ENCODE data around the gene ARX.
A peak's percentile ranks its signal among the peaks of the same experiment; 100 is the strongest.

ARX gene

GRCh38 chrX:25001808-25002660 lies 13.7 kb downstream of the ARX start:
- no peak for DNase-seq (ENCODE audit: low read depth)

GRCh38 chrX:24999511-24999910 lies 16.3 kb downstream of the ARX start:
- DNase-seq (ENCODE audit: low read depth), result no peak

GRCh38 chrX:24996096-24996709 lies 19.6 kb downstream of the ARX start:
- no peak for DNase-seq (ENCODE audit: low read depth)

- no peak for DNase-seq (ENCODE audit: low read depth)
Measured at GRCh38 chrX:24993879-24994278, 21.9 kb downstream of the ARX start.

GRCh38 chrX:24990535-24990934 lies 25.2 kb downstream of the ARX start:
- no peak for DNase-seq (ENCODE audit: low read depth)

- DNase-seq (ENCODE audit: low read depth), result no peak
Measured at GRCh38 chrX:24988314-24988713, 27.5 kb downstream of the ARX start.

GRCh38 chrX:24987731-24988130 lies 28.0 kb downstream of the ARX start:
- no peak for DNase-seq (ENCODE audit: low read depth)

- no peak for DNase-seq (ENCODE audit: low read depth)
Measured at GRCh38 chrX:24985120-24985519, 30.6 kb downstream of the ARX start.

GRCh38 chrX:24983931-24984330 lies 31.8 kb downstream of the ARX start:
- no peak for DNase-seq (ENCODE audit: low read depth)

GRCh38 chrX:24982306-24982965 lies 33.3 kb downstream of the ARX start:
- DNase-seq (ENCODE audit: low read depth), result peak; percentile 5

GRCh38 chrX:24981030-24981429 lies 34.7 kb downstream of the ARX start:
- no peak for DNase-seq (ENCODE audit: low read depth)

- DNase-seq (ENCODE audit: low read depth), result no peak
Measured at GRCh38 chrX:24979081-24979480, 36.7 kb downstream of the ARX start.

GRCh38 chrX:24969812-24970211 lies 46.0 kb downstream of the ARX start:
- no peak for DNase-seq (ENCODE audit: low read depth)

- no peak for DNase-seq (ENCODE audit: low read depth)
Measured at GRCh38 chrX:24965372-24965771, 50.4 kb downstream of the ARX start.

GRCh38 chrX:24963823-24964222 lies 51.9 kb downstream of the ARX start:
- no peak for DNase-seq (ENCODE audit: low read depth)

- DNase-seq (ENCODE audit: low read depth), result no peak
Measured at GRCh38 chrX:24961809-24962208, 54.0 kb downstream of the ARX start.

- peak; percentile 15 for DNase-seq (ENCODE audit: low read depth)
Measured at GRCh38 chrX:24956828-24957227, 58.9 kb downstream of the ARX start.

GRCh38 chrX:24955372-24955930 lies 60.3 kb downstream of the ARX start:
- DNase-seq (ENCODE audit: low read depth), result no peak

- DNase-seq (ENCODE audit: low read depth), result no peak
Measured at GRCh38 chrX:24954732-24955131, 61.0 kb downstream of the ARX start.
